NB4 (cell line): ENCODE data around the gene CNGA2.

Experiments
- DNase-seq: peaks from one replicate; pipeline ENCODE4 v3.0.0; 2010; ENCODE audit warnings: low read depth
- H3K4me3 ChIP-seq: one replicate; pipeline ENCODE4 v1.5.1; 2011; ENCODE audit warnings: mild to moderate bottlenecking, low read depth, low read length, moderate library complexity
- CTCF ChIP-seq: IDR thresholded peaks from one replicate; pipeline ENCODE4 v1.5.1; 2012; ENCODE audit warnings: low read depth, low read length
- MAX ChIP-seq: IDR thresholded peaks from 2 replicates; pipeline ENCODE4 v1.6.1; 2011; ENCODE audit warnings: low read depth, low read length
- MYC ChIP-seq: IDR thresholded peaks from 2 replicates; pipeline ENCODE4 v1.6.1; 2011; ENCODE audit warnings: low read depth, low read length
- POLR2A ChIP-seq: IDR thresholded peaks from 2 replicates; pipeline ENCODE4 v1.6.1; 2011; ENCODE audit warnings: mild to moderate bottlenecking; ENCODE audit not compliant: insufficient read length; ENCODE audit errors: extremely low read depth

Gene CNGA2

GRCh38 chrX:151745651-151746050 is 11.1 kb downstream of the CNGA2 start:
- H3K4me3 ChIP-seq, result no peak overlapping the region
- TF ChIP-seq POLR2A (no peak), MAX (no peak), CTCF (no peak), MYC (no peak)
- DNase-seq, result no peak

- no peak for DNase-seq
- TF ChIP-seq MAX (no peak), CTCF (no peak), MYC (no peak), POLR2A (no peak)
- H3K4me3 ChIP-seq, result no peak overlapping the region
Measured at GRCh38 chrX:151746502-151746901, 12.0 kb downstream of the CNGA2 start.

- TF ChIP-seq POLR2A (no peak), MAX (no peak), MYC (no peak)
- DNase-seq, result no peak
- H3K4me3 ChIP-seq, result no peak overlapping the region
Measured at GRCh38 chrX:151750511-151750910, 16.0 kb downstream of the CNGA2 start.

- H3K4me3 ChIP-seq, result no peak overlapping the region
- DNase-seq, result no peak
- TF ChIP-seq MAX, result no peak
- TF ChIP-seq POLR2A, result no peak
- no peak for TF ChIP-seq CTCF
- no peak for TF ChIP-seq MYC
Measured at GRCh38 chrX:151752847-151753246, 18.3 kb downstream of the CNGA2 start.

GRCh38 chrX:151753313-151754046 is 18.9 kb downstream of the CNGA2 start:
- TF ChIP-seq CTCF, result peak; percentile 55
- no peak for TF ChIP-seq POLR2A
- DNase-seq, result peak; percentile 52
- no peak overlapping the region for H3K4me3 ChIP-seq

- DNase-seq, result no peak
- TF ChIP-seq CTCF (no peak), MYC (no peak), POLR2A (no peak), MAX (no peak)
- no peak overlapping the region for H3K4me3 ChIP-seq
Measured at GRCh38 chrX:151754047-151754429, 19.5 kb downstream of the CNGA2 start.
